ENCODE measurements around the gene THAP4.
A peak's percentile ranks its signal among the peaks of the same experiment; 100 is the strongest.

Gene THAP4

GRCh38 chr2:241637018-241637794, at the start of gene THAP4, which contains the start of gene ATG4B:
Gene THAP4 (minus strand): TSS chr2:241637158. CDS start chr2:241637017, 141 bp downstream.
Gene ATG4B (plus strand): TSS chr2:241637693. CDS start chr2:241637715, 22 bp downstream.
- DNase-seq = peak; percentile 78

GRCh38 chr2:241686324-241686649, 49.3 kb upstream of the THAP4 start:
- no peak for DNase-seq

GRCh38 chr2:241680827-241681599, 44.1 kb upstream of the THAP4 start:
- peak; percentile 84 for DNase-seq

- no peak for DNase-seq
These were observed 43.1 kb upstream of the THAP4 start for GRCh38 chr2:241680044-241680443.

GRCh38 chr2:241678784-241679540, 42.0 kb upstream of the THAP4 start:
- no peak for DNase-seq

- DNase-seq = no peak
These were observed 41.3 kb upstream of the THAP4 start for GRCh38 chr2:241678307-241678706.

GRCh38 chr2:241677392-241677791, 40.4 kb upstream of the THAP4 start:
- no peak for DNase-seq

- no peak for DNase-seq
These were observed 39.7 kb upstream of the THAP4 start for GRCh38 chr2:241676665-241677064.

GRCh38 chr2:241675885-241676284, 38.9 kb upstream of the THAP4 start:
- no peak for DNase-seq

- no peak for DNase-seq
These were observed 37.1 kb upstream of the THAP4 start for GRCh38 chr2:241673797-241674725.

GRCh38 chr2:241673189-241673663, 36.3 kb upstream of the THAP4 start:
- DNase-seq = no peak

GRCh38 chr2:241672243-241673188, 35.6 kb upstream of the THAP4 start:
- DNase-seq = no peak

- no peak for DNase-seq
These were observed 34.7 kb upstream of the THAP4 start for GRCh38 chr2:241671457-241672240.

GRCh38 chr2:241670333-241671110, 33.6 kb upstream of the THAP4 start:
- no peak for DNase-seq

GRCh38 chr2:241668839-241669238, 31.9 kb upstream of the THAP4 start:
- DNase-seq = no peak

- no peak for DNase-seq
These were observed 31.4 kb upstream of the THAP4 start for GRCh38 chr2:241668354-241668753.

GRCh38 chr2:241666627-241667400, 29.9 kb upstream of the THAP4 start:
- no peak for DNase-seq

- DNase-seq = no peak
These were observed 28.9 kb upstream of the THAP4 start for GRCh38 chr2:241665731-241666440.

Measured in fibroblast of upper back skin (primary cell).